ENCODE measurements around the gene C10orf90.
"Not testable (repeated sequence)": the region's sequence is repeated elsewhere in the genome, so short reads cannot be mapped to it uniquely, and the experiment has no call there.

The C10orf90 gene

DNA sequence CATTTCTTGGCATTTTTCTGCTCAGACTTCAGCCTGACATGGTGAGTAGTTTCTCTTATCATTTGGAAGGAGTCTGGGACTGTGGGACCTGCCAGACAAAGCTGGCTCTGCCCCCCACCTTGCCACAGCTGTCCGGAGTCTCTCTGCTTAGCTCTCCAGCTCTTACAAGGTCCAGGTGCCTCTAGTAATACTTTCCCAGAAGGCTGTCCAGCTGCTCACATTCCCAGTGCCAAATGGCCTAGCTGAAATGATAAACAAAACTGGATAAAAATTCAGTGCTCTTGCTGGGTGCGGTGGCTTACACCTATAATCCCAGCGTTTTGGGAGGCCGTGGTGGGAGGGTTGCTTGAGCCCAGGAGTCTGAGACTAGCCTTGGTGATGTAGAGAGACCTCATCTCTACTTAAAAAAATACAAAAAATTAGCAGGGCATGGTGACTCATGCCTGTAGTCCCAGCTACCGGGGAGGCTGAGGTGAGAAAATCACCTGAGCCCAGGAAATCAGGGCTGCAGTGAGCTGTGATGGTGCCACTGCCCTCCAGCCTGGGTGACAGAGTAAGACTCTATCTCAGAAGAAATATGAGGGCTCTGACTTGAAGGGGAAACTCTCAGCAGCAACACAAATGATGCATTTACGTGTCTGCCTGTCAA lies 86.8 kb downstream of the C10orf90 start:
- DNase-seq (ENCODE audit: low read depth in 2 of 2) = no peak

GRCh38 chr10:126581648-126582046 lies 88.8 kb downstream of the C10orf90 start:
- no peak for DNase-seq (ENCODE audit: low read depth in 2 of 2)

GRCh38 chr10:126580873-126581647 lies 89.4 kb downstream of the C10orf90 start:
- no peak for DNase-seq (ENCODE audit: low read depth in 2 of 2)

- no peak for DNase-seq (ENCODE audit: low read depth in 2 of 2)
These were observed 94.2 kb downstream of the C10orf90 start for GRCh38 chr10:126576336-126576735.

DNA sequence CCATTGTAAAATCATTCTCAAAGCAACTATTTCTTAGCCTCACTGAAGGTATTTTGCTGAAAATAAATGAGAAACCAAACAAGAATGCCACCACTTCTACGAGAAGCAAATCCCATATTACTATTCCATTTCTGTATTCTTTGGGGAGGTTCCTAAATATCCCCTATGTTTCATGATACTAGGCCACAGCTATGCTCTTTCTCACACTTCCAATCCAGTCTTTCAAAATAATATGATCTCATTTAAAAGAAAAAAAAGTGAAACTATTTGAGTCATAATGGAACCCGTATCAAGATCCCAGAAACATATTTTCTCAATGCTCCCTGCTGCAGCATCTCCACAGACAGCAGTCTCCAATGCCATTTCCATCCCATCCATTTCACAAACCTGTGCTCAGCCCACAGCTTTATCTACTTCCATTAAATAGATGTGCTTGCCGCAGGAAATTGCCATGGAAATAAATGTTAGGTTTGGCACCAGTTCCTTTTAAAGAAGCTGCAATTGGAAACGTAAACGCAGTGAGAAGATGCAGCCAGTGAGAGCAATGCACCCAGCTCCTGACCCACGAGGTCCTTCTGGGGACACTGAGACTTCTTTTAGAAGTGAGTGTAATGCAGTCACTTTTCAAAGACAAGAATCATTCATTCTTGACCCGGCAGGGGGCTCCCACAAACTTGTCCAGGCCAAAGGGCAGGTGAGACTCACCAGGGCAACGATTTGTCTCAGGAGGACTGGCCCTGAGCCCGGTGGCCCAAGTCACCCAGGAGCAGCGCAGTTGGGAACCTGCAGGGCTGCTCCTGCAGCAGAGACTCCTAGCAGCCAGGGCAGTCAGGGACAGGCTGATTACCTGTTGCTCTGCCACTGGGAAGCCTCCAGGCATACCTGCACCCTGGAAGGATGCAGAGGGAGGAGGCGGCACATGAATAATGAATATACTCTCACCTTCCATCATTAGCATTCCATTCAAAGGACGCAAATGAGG lies 99.6 kb downstream of the C10orf90 start:
- no peak for DNase-seq (ENCODE audit: low read depth in 2 of 2)

DNA sequence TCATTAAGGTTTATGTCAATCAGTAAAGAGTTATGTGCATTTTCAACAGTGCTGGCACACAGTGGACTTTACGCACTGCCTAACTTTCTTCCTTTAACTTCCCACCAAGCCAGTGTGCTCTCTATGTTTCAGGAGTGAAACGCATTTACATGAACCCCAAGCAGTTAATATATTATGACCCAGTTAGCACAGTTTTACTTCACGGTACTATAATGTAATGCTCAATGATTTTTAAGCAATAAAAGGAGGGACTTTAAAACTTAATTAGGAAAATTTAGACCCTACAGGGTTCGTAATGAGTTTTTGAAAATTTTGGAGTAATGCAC lies 100.3 kb downstream of the C10orf90 start:
- no peak for DNase-seq (ENCODE audit: low read depth in 2 of 2)

GRCh38 chr10:126569513-126570244 lies 100.8 kb downstream of the C10orf90 start:
- no peak for DNase-seq (ENCODE audit: low read depth in 2 of 2)

DNA sequence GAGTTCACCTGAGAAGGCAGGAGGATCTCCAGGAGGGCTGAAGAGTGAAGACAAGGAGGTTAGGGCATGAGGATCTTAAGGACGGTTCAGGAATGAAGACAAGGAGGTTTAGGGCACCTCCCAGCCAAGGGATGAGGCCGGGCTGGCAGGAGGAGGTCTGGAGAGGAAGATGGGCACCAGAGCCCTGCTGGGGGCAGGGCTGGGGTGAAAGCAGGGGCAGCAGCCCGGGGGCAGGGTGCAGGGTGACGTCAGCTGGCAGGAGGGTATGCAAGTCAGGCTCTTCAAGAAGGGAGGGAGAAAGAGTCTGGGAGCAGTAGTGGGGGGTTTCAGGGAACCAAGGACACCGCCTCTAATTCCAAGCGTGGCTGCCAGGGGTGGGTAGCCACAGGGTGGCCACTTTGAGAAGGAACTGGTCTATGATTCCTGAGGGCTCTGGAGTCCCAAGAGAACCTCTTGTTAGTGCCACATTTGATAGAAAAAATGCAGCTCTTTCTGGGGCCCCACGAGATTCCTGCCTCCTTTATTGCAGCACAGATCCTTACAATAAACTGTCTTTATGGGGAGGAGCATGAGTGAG lies 101.6 kb downstream of the C10orf90 start:
- no peak for DNase-seq (ENCODE audit: low read depth in 2 of 2)

DNA sequence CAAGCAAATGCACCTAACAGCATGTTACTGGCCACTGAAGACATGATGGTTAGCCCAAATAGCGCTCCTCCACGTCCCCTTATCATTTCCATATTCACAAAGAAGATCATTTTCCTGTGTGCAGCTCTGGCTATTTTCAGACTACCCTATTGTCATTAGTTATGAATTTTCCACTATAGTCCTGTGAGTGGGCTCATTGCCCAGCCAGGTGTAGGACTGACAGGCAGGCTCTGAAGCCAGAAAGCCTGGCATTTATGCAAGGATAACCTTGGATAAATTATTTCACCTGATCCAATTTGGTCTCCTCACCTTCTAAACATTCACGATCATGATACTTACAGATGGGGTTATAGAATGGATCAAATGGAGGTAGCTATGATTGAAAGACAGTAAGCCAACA lies 104.6 kb downstream of the C10orf90 start:
- no peak for DNase-seq (ENCODE audit: low read depth in 2 of 2)

- DNase-seq (ENCODE audit: low read depth in 2 of 2) = no peak
These were observed 105.1 kb downstream of the C10orf90 start for GRCh38 chr10:126565441-126565840.

DNA sequence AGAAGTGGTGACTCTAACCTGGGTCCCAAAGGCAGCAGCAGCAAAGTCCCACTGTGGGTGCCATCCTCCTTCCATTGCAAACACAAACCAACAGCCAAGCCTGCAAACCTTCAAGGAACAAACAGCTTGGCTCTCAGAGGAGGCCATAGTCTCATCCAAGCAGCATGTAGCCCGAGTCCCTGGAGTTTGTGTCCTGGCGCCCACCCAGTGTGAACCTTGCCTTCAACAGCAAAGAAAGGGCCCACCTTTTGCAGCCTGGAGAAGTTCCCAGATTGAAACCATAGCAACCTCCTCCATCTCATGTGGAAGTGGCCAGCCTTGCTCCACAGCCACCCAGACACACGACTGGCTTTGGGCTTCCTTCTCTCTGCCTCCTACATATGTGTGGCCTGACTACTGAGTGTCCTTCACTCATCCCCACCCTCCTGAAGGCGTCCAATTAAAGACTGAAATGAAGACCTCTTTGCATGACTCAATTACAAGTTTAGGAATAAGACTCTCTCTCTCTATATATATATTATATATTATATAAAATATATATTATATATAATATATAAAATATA lies 106.1 kb downstream of the C10orf90 start:
- no peak for DNase-seq (ENCODE audit: low read depth in 2 of 2)

DNA sequence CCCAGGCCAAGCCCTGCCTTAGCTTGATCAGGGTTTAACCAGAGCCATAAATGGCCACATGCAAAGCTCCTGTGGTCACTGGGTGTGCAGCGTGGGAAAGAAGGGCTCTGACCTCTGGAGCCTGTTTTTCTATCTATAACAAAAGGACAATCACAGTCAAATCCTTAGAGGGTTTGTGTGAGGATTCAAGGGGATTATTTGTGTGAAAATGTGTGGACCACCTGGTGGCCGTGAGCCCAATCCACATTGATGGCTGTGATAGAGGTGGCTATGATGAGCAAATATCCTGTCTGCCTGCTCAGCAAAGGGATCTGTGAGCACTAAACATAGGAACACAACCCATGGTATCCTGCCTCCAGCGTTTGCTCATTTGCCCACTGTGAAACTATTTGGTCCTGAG lies 107.1 kb downstream of the C10orf90 start:
- no peak for DNase-seq (ENCODE audit: low read depth in 2 of 2)

GRCh38 chr10:126561921-126562680 lies 108.4 kb downstream of the C10orf90 start:
- DNase-seq (ENCODE audit: low read depth in 2 of 2) = no peak

- no peak for DNase-seq (ENCODE audit: low read depth in 2 of 2)
These were observed 109.1 kb downstream of the C10orf90 start for GRCh38 chr10:126561294-126561920.

DNA sequence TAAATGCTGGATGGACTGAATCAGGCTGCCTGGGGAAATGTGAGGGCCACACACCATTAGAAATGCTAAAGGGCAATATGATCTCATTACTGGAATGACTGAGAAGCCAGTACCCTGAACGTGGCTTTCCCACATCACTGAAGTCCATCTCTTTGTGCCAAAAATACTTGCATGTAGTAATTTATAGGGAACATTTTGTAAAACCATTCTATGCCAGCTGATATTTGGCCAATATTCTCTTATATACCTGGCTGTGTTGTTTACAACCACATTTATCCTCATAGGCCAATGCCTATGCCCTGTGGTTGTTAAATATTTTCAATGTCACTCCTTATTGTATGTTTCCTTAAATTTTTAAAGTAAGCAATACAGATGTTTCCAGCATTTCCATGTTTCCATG lies 111.6 kb downstream of the C10orf90 start:
- DNase-seq (ENCODE audit: low read depth in 2 of 2) = no peak

GRCh38 chr10:126551202-126551601 lies 119.3 kb downstream of the C10orf90 start:
- DNase-seq (ENCODE audit: low read depth in 2 of 2) = no peak

DNA sequence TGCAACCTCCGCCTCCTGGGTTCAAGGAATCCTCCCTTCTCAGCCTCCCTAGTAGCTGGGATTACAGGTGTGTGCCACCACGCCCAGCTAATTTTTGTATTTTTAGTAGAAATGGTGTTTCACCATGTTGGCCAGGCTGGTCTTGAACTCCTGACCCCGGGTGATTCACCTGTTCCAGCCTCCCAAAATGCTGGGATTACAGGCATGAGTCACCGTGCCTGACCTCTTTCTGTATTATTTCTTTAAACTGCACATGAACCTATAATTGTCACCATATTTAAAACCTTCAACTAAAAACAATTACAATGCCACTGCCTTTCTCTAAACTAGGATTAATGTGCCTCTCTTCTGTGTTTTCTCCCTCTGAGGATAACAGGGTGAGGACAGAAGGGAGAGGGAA lies 119.9 kb downstream of the C10orf90 start:
- not testable (repeated sequence) for DNase-seq (ENCODE audit: low read depth in 2 of 2)

DNA sequence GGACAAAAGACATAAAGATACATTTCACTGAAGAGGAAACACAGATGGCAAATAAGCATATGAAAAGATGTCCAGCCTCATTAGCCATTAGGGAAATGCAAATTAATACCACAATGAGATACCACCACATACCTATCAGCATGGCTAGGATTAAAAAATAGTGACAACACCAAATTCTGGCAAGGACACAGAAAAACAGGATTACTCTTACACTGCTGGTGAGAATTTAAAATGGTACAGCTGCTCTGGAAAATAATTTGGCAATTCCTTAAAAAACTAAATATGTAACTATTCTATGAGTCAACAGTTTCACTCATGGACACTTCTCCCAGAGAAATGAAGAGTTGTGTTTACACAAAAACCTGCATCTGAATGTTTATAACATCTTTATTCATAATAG lies 121.1 kb downstream of the C10orf90 start:
- no peak for DNase-seq (ENCODE audit: low read depth in 2 of 2)

DNA sequence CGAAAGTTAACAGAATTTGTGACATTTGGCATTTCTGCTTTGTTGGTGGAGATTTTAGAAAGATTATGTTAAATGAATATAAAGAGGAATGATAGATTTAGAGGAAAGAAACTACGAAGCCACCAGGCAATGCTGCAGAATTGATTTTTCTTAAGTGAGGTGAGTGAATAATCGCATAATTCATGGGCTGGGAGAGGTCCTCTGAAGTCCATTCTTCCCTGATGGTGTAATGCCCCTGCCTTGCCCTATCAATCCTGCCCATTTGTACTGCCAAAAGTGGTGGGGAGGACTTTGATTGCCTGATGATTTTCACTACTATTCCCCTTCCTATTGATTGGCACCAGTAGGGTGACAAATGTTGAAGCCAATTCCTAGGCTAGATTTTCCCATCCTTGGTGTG lies 125.9 kb downstream of the C10orf90 start:
- DNase-seq (ENCODE audit: low read depth in 2 of 2) = no peak

All from stimulated activated CD4-positive, alpha-beta T cell treated with anti-CD3 and anti-CD28 coated beads, Interleukin-1b, Interleukin-23, amount 100 ng/mL, for 1 hour (primary cell).